Stimulated activated CD8-positive, alpha-beta memory T cell treated with anti-CD3 and anti-CD28 coated beads, Interleukin-4, amount 100 ng/mL, for 4 hours (primary cell): ENCODE results near the gene FBXL4.

Source experiments
- DNase-seq, 2 donors: peaks; one replicate each; pipeline ENCODE4 v3.0.0-alpha.2; 2020; ENCODE audit warnings: low read depth in 2 of 2, low spot score in 1 of 2

FBXL4 gene

GRCh38 chr6:98887650-98888049, 60.1 kb downstream of the FBXL4 start:
- no peak for DNase-seq

- no peak for DNase-seq
Measured at GRCh38 chr6:98885330-98885729, 62.4 kb downstream of the FBXL4 start.

GRCh38 chr6:98880486-98880885, 67.3 kb downstream of the FBXL4 start:
- DNase-seq: no peak

- no peak for DNase-seq
Measured at GRCh38 chr6:98877250-98877649, 70.5 kb downstream of the FBXL4 start.

GRCh38 chr6:98875375-98875774, 72.4 kb downstream of the FBXL4 start:
- no peak for DNase-seq

- no peak for DNase-seq
Measured at GRCh38 chr6:98871821-98872220, 75.9 kb downstream of the FBXL4 start.

- DNase-seq: no peak
Measured at GRCh38 chr6:98871057-98871456, 76.7 kb downstream of the FBXL4 start.

- no peak for DNase-seq
Measured at GRCh38 chr6:98864497-98864896, 83.2 kb downstream of the FBXL4 start.

- no peak for DNase-seq
Measured at GRCh38 chr6:98848539-98849242, 99.1 kb downstream of the FBXL4 start.

- DNase-seq: no peak
Measured at GRCh38 chr6:98847779-98848538, 99.8 kb downstream of the FBXL4 start.

- no peak for DNase-seq
Measured at GRCh38 chr6:98847416-98847778, 100.3 kb downstream of the FBXL4 start.

- no peak for DNase-seq
Measured at GRCh38 chr6:98846021-98846380, 101.7 kb downstream of the FBXL4 start.

- DNase-seq: peak in 1 of 2 donors; percentile 41
Measured at GRCh38 chr6:98845211-98846020, 102.3 kb downstream of the FBXL4 start.

- no peak for DNase-seq
Measured at GRCh38 chr6:98844244-98845210, 103.2 kb downstream of the FBXL4 start.

- DNase-seq: no peak
Measured at GRCh38 chr6:98843271-98844243, 104.2 kb downstream of the FBXL4 start.

- DNase-seq: no peak
Measured at GRCh38 chr6:98842342-98843180, 105.2 kb downstream of the FBXL4 start.

GRCh38 chr6:98841621-98842341, 106.0 kb downstream of the FBXL4 start:
- DNase-seq: no peak

- DNase-seq: no peak
Measured at GRCh38 chr6:98840996-98841513, 106.7 kb downstream of the FBXL4 start.
